Ovary (tissue), 3 donors: ENCODE data around the gene POC1A.

Experiments
- CTCF ChIP-seq, 3 donors: fragments of 450-650 bp in 2 of 3; fragments of 200-600 bp in 1 of 3; IDR thresholded peaks; one replicate each; pipeline versions ENCODE4 v1.5.1 to v1.8.0; 2016 to 2022; ENCODE audit warnings: antibody characterized with exemption in 3 of 3, mild to moderate bottlenecking in 1 of 3
- EP300 ChIP-seq: sonication (generic); formaldehyde crosslinking; IDR thresholded peaks from one replicate; pipeline ENCODE4 v1.6.1; 2017; ENCODE audit warnings: antibody characterized with exemption
- POLR2A ChIP-seq: fragments of 450-650 bp; IDR thresholded peaks from one replicate; pipeline ENCODE4 v1.6.1; 2017; ENCODE audit warnings: antibody characterized with exemption, mild to moderate bottlenecking, moderate library complexity
- donor health status: DM: no; HTN: no; CAD: no.

GRCh38 chr3:52167240-52167639 lies 13.0 kb upstream of the POC1A start:
- no peak for TF ChIP-seq POLR2A
- TF ChIP-seq CTCF (IDR thresholded peaks at IDR 0.05) = no peak
- no peak for TF ChIP-seq EP300
